ENCODE measurements around the gene CPHXL2. TPM values are rescaled to one million over a fixed set of nuclear protein-coding genes. Genes with fewer than 3 reads are reported as not detected.

The CPHXL2 gene
- total and polyA plus RNA-seq, 2 experiments from 2014 or later = not detected

DNA sequence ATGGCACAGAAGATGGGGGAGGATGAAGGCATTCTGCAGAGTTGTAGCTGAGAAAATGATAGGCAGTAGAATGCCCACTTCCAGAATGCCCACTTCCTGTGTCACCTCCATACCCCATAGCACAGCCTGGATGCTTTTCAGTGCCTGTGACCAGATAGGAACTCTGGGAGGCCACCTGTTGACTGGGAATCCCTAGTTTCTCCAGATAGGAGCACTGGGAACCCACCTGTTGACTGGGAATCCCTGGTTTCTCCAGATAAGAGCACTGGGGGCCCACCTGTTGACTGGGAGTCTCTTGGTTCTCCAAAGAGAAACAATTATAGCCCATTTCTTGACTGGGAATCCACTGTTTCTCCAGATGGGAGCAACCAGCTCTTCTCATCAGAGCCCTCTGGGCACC, 37.9 kb upstream of the CPHXL2 start:
- Mint-ChIP-seq H3K36me3 (ENCODE audit: low read depth) (peaks cover 29% of the 10 kb centered on the region; the same call in 2 of the 3 replicates), H3K27ac (no peak overlapping the region), H3K4me3 (no peak overlapping the region), H3K4me1 (no peaks in the 10 kb centered on the region), H3K27me3 (ENCODE audit: insufficient read depth, low read depth, poor library complexity) (no peaks in the 10 kb centered on the region), H3K9me3 (peaks cover 93% of the 10 kb centered on the region)
- Histone ChIP-seq H3K27me3 (ENCODE audit: insufficient read depth) (no peaks in the 10 kb centered on the region), H3F3A (replicated peaks; ENCODE audit: low read depth) (no peaks in the 10 kb centered on the region), H3K4me1 (ENCODE audit: insufficient read depth) (no peaks in the 10 kb centered on the region), H3K4me3 (no peak overlapping the region), H4K20me1 (replicated peaks; ENCODE audit: insufficient read depth) (no peaks in the 10 kb centered on the region), H3K27ac (ENCODE audit: low read depth) (no peak overlapping the region), H3K4me2 (no peak overlapping the region), H3K79me2 (replicated peaks; ENCODE audit: insufficient read depth) (no peaks in the 10 kb centered on the region), H3K36me3 (ENCODE audit: insufficient read depth) (no peaks in the 10 kb centered on the region; the same call in 1 of the 2 replicates), H3K9me2 (ENCODE audit: insufficient read depth) (no peaks in the 10 kb centered on the region; the same call in 1 of the 2 replicates), H2AFZ (no peak overlapping the region)
- TF ChIP-seq, protein P1, sequence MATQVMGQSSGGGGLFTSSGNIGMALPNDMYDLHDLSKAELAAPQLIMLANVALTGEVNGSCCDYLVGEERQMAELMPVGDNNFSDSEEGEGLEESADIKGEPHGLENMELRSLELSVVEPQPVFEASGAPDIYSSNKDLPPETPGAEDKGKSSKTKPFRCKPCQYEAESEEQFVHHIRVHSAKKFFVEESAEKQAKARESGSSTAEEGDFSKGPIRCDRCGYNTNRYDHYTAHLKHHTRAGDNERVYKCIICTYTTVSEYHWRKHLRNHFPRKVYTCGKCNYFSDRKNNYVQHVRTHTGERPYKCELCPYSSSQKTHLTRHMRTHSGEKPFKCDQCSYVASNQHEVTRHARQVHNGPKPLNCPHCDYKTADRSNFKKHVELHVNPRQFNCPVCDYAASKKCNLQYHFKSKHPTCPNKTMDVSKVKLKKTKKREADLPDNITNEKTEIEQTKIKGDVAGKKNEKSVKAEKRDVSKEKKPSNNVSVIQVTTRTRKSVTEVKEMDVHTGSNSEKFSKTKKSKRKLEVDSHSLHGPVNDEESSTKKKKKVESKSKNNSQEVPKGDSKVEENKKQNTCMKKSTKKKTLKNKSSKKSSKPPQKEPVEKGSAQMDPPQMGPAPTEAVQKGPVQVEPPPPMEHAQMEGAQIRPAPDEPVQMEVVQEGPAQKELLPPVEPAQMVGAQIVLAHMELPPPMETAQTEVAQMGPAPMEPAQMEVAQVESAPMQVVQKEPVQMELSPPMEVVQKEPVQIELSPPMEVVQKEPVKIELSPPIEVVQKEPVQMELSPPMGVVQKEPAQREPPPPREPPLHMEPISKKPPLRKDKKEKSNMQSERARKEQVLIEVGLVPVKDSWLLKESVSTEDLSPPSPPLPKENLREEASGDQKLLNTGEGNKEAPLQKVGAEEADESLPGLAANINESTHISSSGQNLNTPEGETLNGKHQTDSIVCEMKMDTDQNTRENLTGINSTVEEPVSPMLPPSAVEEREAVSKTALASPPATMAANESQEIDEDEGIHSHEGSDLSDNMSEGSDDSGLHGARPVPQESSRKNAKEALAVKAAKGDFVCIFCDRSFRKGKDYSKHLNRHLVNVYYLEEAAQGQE (IDR thresholded peaks at IDR 0.05; ENCODE audit: unreplicated experiment) = no peak
- no peak for DNase-seq (ENCODE audit: low spot score)
- no peak for ATAC-seq

DNA sequence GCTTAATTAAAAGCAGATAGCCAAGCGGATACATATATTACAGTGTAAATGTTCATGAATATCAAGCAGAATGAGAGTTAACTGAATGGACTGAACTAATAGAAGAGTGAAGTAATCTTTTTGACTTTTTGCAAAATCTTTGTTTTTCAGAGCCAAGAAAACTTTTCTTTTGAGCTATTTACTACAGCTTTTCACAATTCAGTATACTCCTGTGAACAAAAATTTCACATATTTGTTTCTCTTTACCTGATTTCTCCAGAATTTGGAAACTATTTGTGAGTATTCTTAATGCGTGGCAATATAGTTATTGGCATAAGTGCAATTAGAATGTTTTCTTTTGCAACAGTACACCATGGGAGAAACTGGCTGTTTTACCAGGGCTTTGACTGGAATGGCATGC, 33.5 kb upstream of the CPHXL2 start:
- H3K27ac Mint-ChIP-seq = no peak overlapping the region
- H3K4me1 Mint-ChIP-seq = no peaks in the 10 kb centered on the region
- peaks cover 9% of the 10 kb centered on the region; the same call in 2 of the 3 replicates for H3K36me3 Mint-ChIP-seq (ENCODE audit: low read depth)
- Histone ChIP-seq H3F3A (replicated peaks; ENCODE audit: low read depth) (no peaks in the 10 kb centered on the region), H3K27ac (ENCODE audit: low read depth) (no peak overlapping the region), H3K36me3 (ENCODE audit: insufficient read depth) (no peaks in the 10 kb centered on the region; the same call in 1 of the 2 replicates), H4K20me1 (replicated peaks; ENCODE audit: insufficient read depth) (no peaks in the 10 kb centered on the region), H3K4me1 (ENCODE audit: insufficient read depth) (no peaks in the 10 kb centered on the region), H2AFZ (no peak overlapping the region), H3K27me3 (ENCODE audit: insufficient read depth) (no peaks in the 10 kb centered on the region), H3K9me2 (ENCODE audit: insufficient read depth) (peaks cover 3% of the 10 kb centered on the region; the same call in 1 of the 2 replicates), H3K79me2 (replicated peaks; ENCODE audit: insufficient read depth) (no peaks in the 10 kb centered on the region), H3K4me3 (no peak overlapping the region), H3K4me2 (no peak overlapping the region)
- ATAC-seq = no peak
- no peak overlapping the region for H3K4me3 Mint-ChIP-seq
- TF ChIP-seq CREB1 (CRISPR knock-in tag; IDR thresholded peaks at IDR 0.05; ENCODE audit: low read depth) (no peak), EZH2 (IDR thresholded peaks at IDR 0.05; ENCODE audit: low read depth, unreplicated experiment) (no peak), EZH2phosphoT487 (IDR thresholded peaks at IDR 0.05; ENCODE audit: unreplicated experiment) (no peak), NANOG (IDR thresholded peaks at IDR 0.05; ENCODE audit: borderline replicate concordance) (no peak), STAT1 (IDR thresholded peaks at IDR 0.05; ENCODE audit: unreplicated experiment) (no peak)
- H3K9me3 Mint-ChIP-seq = peaks cover 84% of the 10 kb centered on the region
- peak; percentile 16 for DNase-seq (ENCODE audit: low spot score)
- no peaks in the 10 kb centered on the region for H3K27me3 Mint-ChIP-seq (ENCODE audit: insufficient read depth, low read depth, poor library complexity)

DNA sequence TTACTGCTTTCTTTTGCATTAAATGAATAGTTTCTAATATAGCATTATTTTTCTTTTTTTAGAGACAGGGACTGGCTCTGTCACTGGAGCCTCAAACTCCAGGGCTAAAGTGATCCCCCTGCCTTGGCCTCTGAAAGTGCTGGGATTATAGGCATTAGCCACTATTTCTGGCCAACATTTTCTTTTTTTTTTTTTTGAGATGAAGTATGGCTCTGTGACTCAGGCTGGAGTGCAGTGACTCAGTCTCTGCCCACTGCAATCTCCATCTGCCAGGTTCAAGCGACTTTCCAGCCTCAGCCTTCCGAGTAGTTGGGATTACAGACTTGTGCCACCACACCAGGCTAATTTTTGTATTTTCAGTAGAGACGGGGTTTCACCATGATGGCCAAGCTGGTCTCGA, 26.5 kb upstream of the CPHXL2 start:
- 0 out of 2 replicates have a peak, but pooled peaks cover 3% of the 10 kb centered on the region for H3K9me2 ChIP-seq (ENCODE audit: insufficient read depth)
- H3K9me3 Mint-ChIP-seq = peaks cover 71% of the 10 kb centered on the region
- H3K79me2 ChIP-seq (replicated peaks; ENCODE audit: insufficient read depth) = no peaks in the 10 kb centered on the region
- H3K4me3 ChIP-seq = no peak overlapping the region
- no peaks in the 10 kb centered on the region for H4K20me1 ChIP-seq (replicated peaks; ENCODE audit: insufficient read depth)
- H3K4me1 ChIP-seq (ENCODE audit: insufficient read depth) = peaks cover 7% of the 10 kb centered on the region; the same call in 1 of the 2 replicates
- H3F3A ChIP-seq (replicated peaks; ENCODE audit: low read depth) = no peaks in the 10 kb centered on the region
- no peak overlapping the region for H2AFZ ChIP-seq
- H3K4me1 Mint-ChIP-seq = no peaks in the 10 kb centered on the region; the same call in 2 of the 3 replicates
- H3K36me3 ChIP-seq (ENCODE audit: insufficient read depth) = no peaks in the 10 kb centered on the region
- peaks cover 1% of the 10 kb centered on the region for H3K27me3 Mint-ChIP-seq (ENCODE audit: insufficient read depth, low read depth, poor library complexity)
- DNase-seq (ENCODE audit: low spot score) = no peak
- H3K4me2 ChIP-seq = no peak overlapping the region
- H3K4me3 Mint-ChIP-seq = no peak overlapping the region
- ATAC-seq = no peak
- no peaks in the 10 kb centered on the region for H3K27me3 ChIP-seq (ENCODE audit: insufficient read depth)
- H3K27ac Mint-ChIP-seq = no peak overlapping the region
- no peak overlapping the region for H3K27ac ChIP-seq (ENCODE audit: low read depth)
- no peaks in the 10 kb centered on the region for H3K36me3 Mint-ChIP-seq (ENCODE audit: low read depth)
- TF ChIP-seq EZH2phosphoT487 (IDR thresholded peaks at IDR 0.05; ENCODE audit: unreplicated experiment) = no peak
- TF ChIP-seq CREB1 (CRISPR knock-in tag; IDR thresholded peaks at IDR 0.05; ENCODE audit: low read depth) = no peak
- no peak for TF ChIP-seq POLR2AphosphoS5 (IDR thresholded peaks at IDR 0.05; ENCODE audit: low read depth)
- no peak for TF ChIP-seq ZNF331 (CRISPR knock-in tag; IDR thresholded peaks at IDR 0.05; ENCODE audit: low read depth)
- TF ChIP-seq, protein P2, sequence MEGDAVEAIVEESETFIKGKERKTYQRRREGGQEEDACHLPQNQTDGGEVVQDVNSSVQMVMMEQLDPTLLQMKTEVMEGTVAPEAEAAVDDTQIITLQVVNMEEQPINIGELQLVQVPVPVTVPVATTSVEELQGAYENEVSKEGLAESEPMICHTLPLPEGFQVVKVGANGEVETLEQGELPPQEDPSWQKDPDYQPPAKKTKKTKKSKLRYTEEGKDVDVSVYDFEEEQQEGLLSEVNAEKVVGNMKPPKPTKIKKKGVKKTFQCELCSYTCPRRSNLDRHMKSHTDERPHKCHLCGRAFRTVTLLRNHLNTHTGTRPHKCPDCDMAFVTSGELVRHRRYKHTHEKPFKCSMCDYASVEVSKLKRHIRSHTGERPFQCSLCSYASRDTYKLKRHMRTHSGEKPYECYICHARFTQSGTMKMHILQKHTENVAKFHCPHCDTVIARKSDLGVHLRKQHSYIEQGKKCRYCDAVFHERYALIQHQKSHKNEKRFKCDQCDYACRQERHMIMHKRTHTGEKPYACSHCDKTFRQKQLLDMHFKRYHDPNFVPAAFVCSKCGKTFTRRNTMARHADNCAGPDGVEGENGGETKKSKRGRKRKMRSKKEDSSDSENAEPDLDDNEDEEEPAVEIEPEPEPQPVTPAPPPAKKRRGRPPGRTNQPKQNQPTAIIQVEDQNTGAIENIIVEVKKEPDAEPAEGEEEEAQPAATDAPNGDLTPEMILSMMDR (conservative IDR thresholded peaks at IDR 0.05; ENCODE audit: low read depth in 2 of 2) = no peak
- TF ChIP-seq JUNB (IDR thresholded peaks at IDR 0.05; ENCODE audit: unreplicated experiment) = no peak

Data from GM23338 (cell line).